Globus pallidus (tissue), 1 donor: ENCODE data around the gene MTFR1L.

ENCODE experiments used
- DNase-seq: peaks from one replicate; pipeline ENCODE4 v3.0.0-alpha.2; 2015; ENCODE audit warnings: low spot score

The MTFR1L gene

GRCh38 chr1:25861316-25862286 is 41.8 kb downstream of the MTFR1L start:
- DNase-seq: no peak

GRCh38 chr1:25862785-25863485 is 43.2 kb downstream of the MTFR1L start:
- DNase-seq: no peak

DNA sequence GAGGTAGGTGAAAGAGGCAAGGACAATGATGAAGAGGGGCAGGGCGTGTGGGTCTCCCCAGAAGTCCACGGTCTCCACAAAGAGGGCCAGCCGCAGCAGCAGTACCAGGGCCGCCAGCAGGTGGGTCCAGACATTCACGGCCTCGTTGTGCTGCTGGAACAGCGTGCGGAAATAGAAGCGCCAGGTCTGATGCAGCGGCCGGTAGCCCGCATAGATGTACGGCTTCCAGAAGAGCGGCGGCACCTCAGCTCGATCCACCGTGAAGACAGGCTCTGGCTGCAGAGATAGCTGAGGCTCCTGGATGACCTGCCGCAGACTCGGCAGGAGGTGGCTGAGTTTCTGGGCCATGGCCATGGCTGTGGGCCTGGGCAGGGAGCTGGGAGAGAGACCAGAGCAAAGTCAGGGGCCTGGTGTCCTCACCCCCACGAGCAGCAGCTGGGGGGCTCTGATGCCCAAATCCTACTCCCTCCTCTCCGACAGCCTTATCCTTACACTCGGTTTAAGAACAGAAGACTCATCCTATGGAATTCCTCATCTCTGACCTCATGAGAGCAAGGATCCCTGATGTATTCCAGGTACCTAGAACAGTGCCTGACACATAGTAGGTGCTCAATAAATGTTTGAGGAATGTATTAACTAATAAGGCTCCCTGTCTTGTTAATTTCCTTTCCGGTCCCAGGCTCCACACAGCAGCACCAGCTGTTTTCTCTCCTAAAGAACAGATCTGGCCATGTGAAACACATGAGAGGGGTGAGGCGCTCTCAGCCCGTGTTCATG is 43.9 kb downstream of the MTFR1L start:
- DNase-seq: no peak

- no peak for DNase-seq
Observed at GRCh38 chr1:25864434-25864833, 44.7 kb downstream of the MTFR1L start.

GRCh38 chr1:25866288-25866687 is 46.5 kb downstream of the MTFR1L start:
- no peak for DNase-seq

DNA sequence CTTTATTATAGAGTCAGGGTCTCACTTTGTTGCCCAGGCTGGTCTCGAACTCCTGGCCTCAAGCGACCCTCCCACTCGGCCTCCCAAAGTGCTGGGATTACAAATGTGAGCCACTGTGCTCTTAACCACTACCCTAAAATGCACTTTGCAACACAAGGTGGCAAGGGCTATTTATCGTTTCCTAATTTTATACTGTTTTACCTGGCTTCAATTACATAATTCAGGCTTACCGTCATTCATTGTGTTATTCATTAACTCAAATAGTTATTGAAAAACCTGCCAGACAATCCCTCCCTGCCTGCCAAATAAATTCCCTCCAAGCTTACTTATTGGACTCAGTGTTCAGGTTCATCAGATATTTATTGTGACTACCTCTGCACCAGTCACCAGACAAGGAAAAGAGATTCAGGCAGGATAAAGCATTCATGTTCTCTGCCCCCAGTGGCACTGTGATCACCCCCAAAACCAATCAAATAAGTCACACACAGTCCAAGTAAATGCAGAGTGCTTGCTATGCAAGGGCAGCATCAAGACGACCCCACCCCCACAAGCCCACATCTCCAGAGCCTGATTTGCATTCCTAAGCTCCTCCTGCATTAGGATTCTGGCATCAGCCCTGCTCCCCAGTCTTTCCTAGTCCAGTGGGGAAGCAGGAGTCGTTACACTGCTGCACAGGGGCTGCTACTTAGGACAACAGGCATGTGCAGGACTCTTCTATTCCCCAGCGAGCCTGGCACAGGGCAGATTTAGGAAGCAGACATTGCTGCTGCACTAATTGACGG is 47.6 kb downstream of the MTFR1L start:
- no peak for DNase-seq

GRCh38 chr1:25869909-25870606 is 50.3 kb downstream of the MTFR1L start:
- no peak for DNase-seq

- DNase-seq: no peak
Observed at GRCh38 chr1:25870614-25871013, 50.9 kb downstream of the MTFR1L start.

DNA sequence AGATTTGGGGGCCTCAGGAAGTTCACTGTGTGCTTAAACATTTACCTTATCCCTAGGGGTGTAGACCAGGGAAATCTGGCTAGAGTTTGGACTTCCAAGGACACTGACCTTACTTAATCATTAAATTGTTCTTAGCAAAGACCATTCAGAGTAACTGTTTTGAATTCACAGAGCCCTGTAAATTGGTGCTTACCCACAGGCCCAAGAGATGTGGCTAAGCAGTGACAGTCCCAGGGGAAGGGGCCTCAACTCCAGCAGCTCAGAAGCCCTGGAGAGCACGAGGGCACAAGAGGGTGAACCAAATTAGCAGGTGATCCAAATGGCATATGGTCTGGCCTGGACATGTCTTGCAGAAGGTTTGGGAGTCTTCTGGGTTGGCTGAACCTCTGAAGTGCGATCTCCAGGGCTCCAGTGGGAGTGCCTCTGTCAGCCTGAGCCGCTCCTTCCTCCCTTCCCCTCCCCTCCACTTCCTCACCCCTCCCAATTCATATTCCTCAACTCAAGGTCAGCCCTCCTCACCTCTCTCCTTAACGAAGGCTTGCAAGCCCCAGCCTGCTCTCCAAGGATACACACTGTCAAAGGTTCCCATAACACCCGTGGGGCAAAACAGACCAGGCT is 51.4 kb downstream of the MTFR1L start:
- no peak for DNase-seq

GRCh38 chr1:25871704-25872494 is 52.1 kb downstream of the MTFR1L start:
- DNase-seq: no peak

DNA sequence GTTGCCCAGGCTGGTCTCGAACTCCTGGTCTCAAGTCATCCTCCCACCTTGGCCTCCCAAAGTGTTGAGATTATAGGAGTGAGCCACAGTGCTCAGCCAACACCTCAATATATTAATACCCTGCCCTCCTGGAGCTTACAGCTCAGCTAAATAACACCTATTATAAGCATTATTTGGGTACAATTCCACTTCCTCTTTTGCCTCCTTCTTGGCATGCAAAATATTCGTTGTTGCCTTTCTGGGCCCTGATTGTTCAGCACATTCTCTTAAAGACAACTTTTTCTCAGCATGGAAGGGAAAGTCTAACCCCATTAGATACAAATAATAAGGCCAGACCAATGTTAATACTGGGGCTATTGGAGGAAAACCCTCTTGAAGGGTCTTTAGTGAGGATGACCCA is 53.0 kb downstream of the MTFR1L start:
- no peak for DNase-seq

DNA sequence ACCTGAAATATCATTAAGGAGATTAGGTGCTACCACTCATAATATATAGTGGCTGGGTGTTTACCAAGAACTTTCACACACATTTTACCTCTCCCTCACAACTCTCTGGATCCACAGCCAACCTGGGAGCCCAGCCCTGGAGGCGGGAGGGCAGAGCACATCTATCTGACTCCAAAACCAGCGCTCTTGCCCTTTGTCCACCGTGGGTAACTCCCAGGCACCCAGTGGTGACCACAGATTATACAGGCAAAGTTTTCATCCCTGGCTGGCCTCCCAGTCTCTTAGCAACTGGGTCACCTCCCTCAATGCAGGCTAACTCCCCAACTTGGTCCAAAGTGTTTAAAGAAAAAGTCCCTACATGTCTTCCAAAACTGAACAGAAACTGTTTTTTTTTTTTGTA is 53.4 kb downstream of the MTFR1L start:
- no peak for DNase-seq

DNA sequence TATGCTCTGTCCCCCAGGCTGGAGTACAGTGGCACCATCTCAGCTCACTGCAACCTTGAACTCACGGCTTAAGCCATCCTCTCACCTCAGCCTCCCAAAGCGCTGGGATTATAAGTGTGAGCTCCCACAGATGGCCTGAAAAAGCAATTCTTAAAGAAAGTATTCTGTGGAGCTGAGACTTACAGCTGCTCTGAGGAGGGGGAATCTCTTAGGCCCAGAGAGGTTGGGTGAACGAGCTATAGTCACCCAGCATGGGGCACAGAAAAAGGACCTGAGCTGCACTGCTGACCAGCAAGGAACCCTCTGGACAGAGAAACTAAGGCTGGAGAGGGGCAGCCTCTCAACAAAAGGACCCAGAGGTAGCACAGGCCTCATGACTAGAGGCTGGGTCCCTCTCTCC is 54.5 kb downstream of the MTFR1L start:
- DNase-seq: no peak

GRCh38 chr1:25874635-25875153 is 54.9 kb downstream of the MTFR1L start:
- no peak for DNase-seq

GRCh38 chr1:25875154-25875855 is 55.6 kb downstream of the MTFR1L start, which contains the start of gene PAQR7:
Gene PAQR7 (minus strand): TSS chr1:25875708. CDS start chr1:25863839, 11,869 bp downstream.
- peak; percentile 73 for DNase-seq

DNA sequence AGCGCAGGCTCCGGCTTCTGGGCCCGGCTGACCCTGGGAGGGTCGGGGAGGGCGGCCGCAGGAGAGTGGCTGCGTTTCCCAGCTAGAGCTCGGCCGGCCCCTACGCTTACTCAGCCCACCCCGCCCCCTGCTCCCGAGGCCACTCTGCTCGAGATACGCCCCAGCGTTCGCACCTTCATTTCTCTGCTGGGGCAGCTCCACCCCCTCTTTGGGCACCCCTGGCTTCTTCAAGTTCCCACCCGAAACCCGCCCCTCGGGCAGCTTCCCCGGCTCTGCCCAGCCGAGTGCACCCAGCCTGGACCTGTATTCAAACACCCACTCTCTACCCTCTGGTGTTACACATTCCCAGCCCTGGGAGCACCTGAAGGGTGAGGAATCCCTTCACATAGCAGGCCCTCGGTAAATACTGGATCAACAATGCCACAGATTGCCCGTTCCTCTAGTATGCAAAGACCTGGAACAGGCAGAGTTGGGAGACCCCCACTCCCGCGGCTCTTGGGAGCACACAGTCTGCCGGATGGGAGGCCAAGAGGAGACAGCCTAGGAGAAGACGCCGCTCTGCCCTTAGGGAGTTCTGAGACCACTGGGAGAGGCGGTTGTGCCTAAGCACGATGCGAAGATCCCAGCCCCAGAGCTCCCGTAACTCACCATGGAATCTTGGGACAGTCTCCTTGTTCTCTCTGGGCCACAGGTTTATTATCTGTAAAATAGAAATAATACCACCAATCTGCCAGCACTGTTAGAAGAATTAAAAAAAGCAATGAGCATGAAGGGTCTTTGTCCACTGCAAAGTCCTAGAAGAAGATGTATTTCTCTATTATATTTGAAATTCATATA is 56.3 kb downstream of the MTFR1L start:
- no peak for DNase-seq

DNA sequence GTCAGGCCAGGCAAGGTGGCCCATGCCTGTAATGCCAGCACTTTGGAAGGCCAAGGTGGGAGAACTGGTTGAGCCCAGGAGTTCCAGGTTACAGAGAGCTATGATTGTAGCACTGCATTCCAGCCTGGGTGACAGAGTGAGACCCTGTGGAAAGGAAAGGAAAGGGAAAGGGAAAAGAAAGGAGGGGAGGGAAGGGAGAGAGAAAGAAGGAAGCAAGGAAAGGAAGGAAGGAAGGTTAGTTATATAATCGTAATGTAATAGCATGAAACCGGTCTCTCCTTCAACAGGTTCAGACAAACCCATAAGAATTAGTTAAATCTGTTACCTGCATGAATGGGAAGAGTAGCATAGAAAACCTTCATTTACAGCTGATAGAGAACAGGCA is 56.9 kb downstream of the MTFR1L start:
- no peak for DNase-seq

DNA sequence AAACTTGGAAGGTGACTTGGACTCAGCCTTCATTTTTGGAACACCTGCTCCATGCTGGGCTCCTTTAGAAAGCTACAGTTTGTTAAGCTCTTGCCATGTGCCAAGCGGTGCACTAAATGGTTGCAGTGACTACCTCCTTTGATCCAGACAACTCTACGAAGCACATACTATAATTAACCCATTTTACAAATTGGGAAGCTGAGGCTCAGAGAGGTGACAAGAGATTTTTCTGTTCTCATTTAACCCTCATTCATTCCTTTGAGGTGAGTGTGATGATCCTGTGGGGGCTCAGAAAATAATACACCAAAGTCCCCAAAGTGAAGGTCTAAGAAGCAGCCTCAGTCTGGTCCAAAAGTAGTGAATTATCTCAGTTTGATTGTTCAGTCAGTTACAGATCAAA is 57.4 kb downstream of the MTFR1L start:
- no peak for DNase-seq
